ENCODE results near the gene NUP214.
A peak's percentile ranks its signal among the peaks of the same experiment; 100 is the strongest.
"Not testable (repeated sequence)": the region's sequence is repeated elsewhere in the genome, so short reads cannot be mapped to it uniquely, and the experiment has no call there.

Gene NUP214

DNA sequence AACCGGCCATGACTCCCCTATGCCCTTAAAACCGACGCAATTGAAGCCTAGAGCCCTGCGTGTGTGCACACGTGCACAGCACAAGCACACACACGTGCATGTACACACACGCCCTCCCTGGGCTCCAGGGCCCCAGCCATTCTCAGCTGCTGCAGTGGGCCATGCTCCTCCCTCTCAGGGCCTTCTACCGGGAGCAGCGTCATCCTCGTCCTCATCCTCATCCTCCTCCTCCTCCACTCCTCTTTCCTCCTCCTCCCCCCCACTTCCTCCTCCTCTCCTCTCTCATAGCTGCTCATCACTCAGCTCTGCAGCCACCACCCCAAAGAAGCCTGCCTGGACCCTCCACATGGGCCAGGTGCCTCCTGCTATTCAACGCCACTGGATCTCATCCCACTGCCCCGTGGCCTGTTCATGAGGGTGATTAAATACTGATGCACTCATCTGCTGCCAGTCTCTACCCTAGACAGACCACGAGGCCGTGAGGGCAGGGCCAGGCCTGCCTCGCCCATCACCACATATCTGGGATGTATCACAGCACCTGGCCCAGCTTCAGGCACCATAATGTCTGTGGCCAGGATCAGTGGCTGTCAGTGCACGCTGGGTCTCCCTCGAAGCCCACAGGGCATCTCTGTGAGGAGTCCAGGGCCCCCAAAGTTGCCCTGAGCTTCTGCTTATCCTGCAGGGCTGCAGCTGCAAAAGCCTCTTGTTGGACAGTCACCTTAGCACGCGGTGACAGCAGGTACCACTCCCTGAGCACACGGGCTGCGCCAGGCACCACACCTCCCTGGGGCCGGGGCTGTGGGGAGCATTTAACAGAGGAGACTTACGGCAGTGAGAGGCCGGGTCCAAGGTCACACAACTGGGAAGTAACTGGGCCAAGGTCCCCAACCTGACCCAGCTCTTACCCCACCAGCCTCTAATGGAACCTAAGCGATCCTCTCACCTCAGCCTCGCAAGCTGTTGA lies 141.2 kb downstream of the NUP214 start:
- DNase-seq, result peak; percentile 48

DNA sequence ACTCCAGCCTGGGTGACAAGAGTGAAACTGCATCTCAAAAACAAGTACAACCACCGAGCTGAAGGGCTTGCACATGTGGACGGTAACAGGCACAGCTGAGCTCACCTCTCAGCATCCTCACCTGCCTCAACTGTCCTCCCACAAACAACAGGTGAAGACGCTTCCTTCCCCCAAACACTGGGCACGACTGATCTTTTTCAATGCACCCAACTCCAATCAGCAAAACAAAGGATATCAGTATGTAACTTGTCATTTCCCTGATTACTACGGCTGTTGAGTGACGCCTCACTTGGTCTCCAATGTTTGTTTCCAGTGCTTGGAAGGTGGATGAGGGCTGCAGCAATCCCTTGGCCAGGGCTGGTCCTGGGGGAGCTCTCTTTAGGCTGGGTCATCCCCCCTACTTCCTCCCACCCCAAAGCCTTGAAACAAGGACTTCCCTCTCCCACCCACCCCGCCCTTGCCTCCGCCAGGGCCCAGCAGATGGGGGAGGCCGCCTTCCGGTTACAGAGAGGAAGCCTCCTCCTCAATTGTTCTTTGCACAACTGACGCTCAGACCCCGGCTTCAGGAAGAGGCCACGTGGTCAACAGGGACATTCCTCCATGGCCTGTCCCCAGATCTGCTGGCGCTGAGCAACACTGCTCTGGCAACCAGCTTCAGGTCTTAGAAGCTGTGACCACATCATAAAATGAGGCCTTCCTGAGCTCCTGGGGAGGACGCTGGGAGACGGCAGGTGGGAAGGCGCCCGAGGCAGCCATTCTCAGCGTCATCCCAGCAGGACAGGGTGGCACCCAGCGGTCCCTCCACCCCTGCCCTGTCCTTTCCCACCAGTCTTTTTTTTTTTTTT lies 145.0 kb downstream of the NUP214 start:
- peak; percentile 45 for DNase-seq

DNA sequence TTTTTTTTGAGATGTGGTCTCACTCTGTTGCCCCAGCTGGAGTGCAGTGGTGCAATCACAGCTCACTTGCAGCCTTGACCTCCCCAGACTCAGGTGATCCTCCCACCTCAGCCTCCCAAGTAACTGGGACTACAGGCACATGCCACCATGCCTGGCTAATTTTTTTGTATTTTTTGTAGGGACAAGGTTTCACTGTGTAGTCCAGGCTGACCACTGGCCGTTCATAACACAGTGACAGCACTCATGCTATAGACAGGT lies 145.6 kb downstream of the NUP214 start:
- DNase-seq, result not testable (repeated sequence)

DNA sequence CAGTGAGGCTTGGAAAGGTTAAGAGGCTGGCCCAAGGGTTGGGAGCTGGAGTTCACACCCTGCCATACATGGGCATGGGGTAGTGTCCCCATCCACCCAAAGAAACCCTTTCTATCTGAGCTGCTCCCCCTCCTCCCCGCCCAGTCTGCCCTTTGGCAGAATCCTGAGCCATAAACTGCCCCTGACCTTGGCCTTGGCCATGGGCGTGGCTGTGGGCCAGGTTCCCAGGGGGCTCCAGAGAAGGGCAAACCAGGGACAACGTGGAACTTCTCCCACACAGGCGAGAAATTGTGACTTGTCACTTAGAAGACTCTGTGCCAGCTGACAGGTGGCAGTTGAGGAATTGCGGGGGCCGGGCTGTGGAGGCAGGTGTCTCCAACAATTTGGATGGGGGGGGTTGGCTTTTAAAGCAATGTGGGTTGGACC lies 146.1 kb downstream of the NUP214 start:
- peak; percentile 35 for DNase-seq

DNA sequence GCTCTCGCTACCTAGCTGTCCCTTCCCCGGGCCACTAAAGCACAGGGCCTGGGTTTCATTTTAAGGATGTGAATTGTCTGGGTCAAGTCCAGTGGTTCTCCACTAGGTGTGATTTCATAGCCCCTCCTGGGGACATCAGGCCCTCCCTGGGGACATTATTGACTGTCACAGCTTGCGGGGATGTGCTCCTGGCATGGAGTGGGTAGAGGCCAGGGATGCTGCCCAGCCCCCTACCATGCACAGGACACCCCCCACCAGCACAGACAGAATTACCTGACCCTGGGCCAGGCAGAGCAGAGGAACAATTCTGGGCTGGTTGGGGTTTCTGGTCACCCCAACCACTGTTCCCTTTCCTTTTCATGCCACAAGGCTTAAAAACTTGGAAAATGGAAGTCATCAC lies 146.8 kb downstream of the NUP214 start:
- DNase-seq, result no peak

DNA sequence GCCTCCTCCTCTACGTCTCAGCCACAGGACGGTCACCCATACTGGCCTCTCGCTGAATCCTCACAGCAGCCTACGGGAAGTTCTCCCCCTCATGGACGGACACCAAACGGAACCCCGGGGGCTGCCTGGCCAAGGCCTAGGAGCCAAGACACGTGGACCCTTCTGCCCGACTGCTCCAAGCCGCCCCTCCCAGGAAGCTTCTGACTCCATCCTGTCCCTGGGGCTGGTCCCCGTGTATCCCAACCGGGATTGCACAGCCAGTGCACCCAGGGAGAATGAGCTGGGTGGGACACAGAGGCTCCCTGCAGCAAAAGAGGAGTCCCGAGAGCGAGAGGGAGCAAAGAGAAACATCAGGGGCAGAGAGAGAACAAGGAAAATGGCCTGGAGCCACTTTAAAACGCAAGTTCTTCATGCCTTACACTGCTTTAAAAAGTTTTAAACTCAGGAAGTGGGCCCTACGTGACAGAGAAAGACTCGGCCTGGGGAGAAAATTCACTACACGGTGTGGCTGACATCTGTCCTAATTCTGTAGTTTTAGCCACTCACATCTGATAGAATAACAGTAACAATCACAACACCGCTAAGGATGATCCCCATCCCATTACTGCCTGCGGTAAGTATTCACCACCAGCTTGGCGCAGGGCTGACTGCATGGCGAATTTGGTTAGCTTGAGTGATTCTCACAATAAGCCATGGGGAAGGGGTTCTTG lies 147.9 kb downstream of the NUP214 start:
- peak; percentile 48 for DNase-seq

DNA sequence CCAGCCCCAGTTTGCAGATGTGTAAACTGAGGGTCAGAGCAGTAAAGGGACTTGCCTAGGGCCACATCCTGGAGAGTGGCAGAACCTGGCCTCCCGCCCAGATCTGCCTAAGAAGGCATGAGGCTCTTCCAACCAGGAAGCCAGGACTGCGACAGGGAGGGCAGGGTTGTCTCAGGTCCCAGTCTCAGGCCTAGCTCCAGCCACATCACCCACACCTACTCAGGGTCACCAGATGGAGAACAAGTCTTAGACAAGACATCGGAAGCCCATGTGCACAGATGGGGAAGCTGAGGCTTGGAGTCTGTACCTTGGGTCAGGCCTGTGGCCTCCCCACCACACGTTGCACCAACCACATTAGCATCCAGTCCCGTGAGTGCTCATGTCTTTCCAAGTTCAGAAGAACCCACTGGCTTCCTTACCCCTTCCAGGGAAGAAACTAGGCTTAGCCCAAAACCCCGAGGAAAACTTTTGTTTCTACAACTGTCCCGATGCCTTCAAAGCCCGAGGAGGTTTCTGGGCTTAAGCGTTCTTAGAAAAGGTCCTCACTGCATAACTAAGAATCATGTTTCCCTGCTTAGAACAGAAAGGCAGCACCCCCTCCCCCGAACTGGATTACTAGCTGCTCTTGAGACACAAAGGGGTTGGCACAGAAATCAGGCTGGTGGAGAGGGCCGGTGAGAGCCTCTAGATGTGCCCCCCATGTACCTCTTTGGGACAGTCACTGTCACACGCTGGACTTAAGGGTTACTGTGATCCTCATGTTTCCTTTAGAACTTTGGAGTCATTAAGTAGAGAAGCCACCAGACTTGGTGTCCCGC lies 148.7 kb downstream of the NUP214 start:
- no peak for DNase-seq

DNA sequence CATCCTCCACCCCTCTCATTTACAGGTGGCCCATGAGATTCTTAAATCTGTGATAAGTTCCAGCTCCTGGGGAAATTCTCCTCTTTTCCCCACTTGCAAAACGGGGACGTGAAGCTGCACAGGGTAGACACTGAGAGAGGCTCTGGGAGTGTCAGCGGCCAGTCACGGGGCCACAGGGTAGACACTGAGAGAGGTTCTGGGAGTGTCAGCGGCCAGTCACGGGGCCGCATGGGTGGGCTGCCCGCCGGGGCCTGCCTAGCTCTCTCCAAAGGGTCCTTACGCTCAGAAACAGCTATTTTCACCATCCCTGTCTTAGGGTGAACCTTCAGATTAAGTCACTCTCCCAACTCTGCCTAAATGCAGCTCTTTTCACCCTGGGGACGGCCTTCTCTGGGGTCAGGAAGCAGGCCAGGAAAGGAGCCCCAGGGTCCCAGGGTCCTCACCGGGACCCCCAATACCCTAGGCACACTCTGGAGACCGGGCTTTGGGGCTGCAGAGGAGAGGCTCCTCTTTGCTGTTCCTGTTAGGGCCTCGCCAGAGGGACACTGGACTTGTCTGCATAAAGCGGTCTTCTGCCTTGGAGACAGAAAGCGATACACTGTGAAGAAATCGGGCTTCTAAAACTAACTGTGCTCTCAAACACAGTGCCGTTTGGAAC lies 149.4 kb downstream of the NUP214 start:
- no peak for DNase-seq

DNA sequence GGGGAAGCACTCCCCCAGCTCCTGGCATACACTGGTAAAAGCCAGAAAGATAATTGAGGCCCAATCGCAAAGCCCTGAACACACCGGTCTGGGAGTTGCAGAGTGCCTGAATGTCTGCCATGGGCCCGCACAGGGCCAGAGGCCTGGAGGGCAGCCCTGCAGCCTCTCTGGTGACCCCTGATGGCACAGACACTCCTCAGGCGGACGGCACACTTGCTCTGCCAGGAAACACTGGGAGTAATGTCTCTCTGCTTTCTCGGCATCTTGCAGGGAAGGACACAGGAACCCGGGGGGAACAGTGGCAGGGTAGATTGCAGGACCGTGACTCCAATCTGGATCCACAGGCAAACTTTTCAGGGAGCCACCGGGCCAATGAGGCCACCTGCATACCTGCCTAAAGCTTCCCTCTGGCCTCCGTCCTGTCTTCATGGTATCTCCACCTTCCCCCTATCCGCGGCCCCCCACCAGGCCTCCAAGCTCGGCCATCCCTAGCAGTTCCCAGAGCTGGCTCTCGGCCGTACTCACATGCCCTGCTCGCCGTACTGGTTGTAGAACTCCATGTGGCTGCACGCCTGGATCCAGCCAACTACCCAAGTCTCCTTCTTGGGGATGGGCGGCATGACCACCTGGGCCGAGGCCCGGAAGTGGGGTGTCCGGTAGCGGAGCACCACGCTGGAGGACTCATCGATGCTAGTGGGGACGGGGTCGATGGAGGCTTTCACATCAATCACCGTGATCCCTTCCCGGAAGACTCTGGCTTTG lies 150.1 kb downstream of the NUP214 start:
- DNase-seq, result peak; percentile 69

DNA sequence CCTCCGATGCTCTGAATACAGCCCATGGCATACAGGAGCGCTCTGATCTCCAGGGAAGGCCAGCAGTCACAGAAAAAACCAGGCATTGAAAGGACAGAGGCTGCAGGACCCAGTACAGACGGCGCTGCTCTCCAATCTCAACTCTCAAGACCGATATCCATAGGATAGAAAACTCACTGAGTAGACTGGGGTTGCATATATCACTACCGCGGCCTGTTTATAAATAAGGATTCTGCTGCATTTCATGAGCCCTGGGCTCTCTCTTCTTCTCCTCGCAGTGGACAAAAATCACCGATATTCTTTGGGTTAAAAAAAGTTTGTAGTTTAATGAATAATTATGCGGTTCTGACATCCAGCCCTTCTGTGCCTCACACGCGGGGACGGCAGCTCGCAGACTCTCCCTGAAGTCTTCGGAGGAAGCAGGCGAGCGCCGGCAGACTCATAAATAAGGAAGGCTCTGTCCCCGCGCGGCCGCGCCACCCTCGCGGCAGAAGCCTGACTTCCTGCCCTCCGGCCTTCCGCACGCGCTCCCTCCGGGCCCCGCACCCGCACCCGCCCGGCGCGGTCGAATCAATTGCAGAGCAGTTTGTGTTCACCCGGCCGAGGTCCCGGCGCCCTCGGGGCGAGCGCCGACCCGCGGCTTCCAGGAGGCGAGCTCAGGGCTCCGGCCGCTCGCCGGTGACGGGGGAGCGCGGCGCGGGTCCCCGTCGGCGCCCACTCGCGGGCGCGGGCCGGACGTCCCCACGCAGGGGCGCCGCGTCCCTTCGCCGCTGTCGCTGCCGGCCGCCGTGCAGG lies 150.9 kb downstream of the NUP214 start, which contains the start of gene FAM78A:
Gene FAM78A, minus strand, starts transcription at position 417 of the 795 bp plus-strand sequence. Its CDS starts 331 bp downstream, at position 86.
- DNase-seq, result peak; percentile 69

DNA sequence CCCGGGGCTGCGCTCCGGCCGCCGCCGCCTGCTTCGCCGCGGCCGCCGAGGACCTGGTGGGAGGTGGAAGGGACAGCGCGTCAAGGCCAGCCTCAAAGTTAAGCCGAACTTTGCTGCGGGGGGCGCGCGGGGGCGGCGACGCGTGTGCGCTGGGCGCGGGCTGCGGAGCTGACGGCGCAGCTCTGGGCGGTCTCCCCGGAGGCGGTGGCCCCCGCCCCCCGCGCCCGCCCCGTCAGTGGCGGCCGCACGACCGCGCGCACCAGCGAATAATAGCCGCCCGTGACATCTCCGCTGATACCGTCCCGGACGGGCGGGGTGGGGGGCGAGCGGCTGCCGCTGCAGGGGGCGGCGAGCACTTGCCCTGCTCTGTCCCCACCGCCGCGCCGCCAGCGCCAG lies 151.5 kb downstream of the NUP214 start:
- no peak for DNase-seq

DNA sequence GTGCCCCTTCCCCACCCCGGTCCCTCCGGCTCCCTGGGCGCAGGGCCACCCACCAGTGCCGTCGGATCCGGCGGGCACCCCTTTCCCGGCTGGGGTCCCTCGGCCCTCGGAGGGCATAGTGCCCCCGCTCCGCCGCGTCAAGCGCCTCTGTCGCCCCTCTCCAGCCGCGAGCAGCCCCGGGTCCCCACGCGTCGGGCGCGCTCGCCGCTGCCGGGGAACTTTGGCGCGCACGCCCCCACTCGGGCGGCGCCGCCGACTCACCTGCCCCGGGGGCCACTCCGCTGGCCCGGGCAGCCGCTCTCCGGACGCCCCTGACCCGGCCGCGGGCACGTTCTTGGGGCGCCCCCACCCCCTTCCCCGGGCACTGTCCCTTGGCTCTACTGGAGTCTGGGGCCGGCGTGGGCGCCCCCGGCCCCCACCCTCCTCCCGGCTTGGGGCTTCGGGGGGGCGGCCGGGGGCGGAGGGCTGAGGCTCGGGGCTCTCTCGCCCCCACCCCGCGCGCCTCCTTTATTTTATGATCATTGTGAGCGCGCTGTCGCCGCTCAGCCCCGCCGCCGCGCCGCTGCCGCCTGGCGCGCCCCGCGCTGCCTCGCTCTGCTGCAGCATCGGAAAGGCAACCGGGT lies 152.0 kb downstream of the NUP214 start:
- no peak for DNase-seq

DNA sequence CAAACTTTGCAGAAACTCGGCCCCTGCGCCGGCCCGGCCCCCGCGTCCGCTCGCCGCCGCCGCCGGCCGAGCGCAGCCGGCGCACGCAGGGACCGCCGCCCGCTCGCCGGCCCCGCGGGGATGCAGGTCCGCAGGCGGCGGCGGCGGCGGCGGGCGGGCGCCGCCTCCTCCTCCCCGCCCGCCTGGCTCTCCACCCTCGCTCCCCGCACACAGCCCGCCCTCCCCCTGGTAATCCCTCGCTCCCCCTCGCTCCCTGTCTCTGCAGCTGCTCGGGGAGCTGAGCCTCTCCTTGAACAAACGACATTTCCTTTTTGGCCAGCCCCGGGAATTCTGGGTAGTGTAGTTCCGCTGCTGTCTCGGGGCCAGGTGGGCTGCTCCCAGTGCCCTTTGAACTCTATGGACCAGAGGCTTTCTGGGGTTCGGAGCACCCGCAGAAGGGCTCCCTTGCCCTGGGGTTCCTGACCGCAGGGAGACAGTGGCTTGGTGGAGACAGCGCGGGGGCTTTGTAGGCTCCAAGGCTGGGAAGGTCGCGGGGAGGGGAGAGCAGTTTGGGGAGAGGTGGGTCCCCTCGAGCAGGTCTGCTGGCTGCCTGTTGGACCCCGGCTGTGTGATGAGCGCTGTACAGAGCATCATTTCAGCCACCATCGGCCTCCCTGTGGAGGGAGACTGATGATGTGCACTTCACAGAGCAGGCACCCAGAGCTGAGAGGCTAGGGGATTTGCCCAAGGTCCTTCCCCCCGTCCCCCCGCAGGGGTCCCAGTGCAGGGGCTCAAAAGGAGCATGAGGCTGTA lies 152.7 kb downstream of the NUP214 start:
- DNase-seq, result peak; percentile 93

DNA sequence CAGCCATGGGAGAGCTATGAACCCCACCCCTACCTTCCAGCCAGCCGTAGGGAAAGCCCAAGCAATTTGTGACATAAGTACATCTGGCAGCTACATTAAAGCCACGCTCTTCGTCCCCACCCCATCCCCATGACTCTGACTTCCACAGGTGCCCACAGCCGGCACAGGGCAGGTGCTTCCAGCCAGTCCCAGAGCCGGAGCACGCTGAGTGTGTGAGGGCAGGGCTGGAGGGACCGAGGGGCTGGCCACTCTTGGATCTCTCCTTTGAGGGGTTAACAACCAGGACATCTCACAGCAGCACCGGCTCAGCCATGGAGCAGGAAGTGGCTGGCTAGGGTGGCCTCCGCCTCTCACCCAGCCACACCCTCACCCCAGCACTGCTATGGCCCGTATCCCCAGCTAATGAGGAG lies 153.3 kb downstream of the NUP214 start:
- no peak for DNase-seq

DNA sequence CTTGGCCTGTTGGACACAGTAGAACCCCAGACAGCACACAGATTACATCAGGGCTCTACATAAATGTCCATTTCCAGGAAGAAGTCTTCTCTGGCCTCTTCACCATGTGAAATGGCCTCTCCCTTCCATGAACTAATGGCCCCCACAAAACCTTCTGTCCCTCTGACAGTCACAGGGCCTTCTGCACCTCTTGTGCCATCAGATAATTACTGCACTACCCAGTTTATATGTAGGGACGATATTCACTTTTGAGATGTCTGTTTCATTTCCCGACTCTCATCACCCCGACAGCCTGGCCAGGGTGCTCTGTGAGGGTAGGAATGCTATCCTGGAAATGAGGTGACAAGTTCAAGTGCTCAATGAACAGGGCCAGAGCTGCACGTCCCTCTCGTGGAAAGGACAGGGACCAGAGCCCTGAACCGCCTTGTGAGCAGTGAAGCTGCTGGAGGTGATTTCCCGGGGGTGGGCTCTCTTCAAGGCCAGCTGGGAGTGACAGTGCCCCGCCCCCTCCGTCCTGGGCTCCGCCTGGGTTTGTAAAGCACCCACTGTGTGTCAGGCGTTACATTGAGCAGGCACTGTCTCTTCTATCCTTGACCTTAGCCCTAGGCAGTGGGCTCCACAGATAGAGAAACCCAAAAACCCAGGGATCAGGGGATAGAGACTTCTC lies 153.9 kb downstream of the NUP214 start:
- DNase-seq, result no peak

DNA sequence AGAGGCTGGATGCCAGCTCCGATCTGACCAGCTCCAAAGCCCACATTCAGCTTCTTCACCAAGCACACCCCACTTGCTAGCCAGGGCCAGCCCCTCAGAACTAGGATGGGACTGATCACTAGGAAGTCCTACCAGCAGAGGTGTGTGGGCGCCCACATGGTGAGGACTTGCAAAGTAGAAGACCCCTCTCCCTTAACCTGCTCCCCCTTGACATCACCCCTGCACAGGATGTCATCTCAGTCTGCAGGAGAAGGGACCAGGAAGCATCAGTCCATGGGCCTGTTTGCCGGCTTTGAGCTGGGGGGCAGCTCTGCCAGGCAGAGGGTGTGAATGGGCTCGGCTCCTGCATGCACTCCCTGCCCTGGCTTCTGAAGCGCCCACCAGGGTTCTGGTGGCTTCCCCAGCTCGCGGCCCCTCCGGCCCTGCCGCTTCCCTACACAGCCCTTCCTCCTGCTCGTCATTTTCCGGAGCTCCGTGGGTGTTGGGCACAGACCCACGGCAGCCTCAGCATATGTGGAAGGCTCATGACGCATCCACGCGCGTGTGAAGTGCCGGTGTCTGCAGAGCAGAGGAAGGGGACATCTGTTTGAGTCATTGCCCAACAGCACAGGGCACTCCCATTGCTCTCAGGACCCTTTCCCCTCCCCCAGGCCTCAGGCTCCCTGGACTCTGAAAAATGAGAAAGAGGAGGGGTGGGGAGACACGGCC lies 154.6 kb downstream of the NUP214 start:
- no peak for DNase-seq

DNA sequence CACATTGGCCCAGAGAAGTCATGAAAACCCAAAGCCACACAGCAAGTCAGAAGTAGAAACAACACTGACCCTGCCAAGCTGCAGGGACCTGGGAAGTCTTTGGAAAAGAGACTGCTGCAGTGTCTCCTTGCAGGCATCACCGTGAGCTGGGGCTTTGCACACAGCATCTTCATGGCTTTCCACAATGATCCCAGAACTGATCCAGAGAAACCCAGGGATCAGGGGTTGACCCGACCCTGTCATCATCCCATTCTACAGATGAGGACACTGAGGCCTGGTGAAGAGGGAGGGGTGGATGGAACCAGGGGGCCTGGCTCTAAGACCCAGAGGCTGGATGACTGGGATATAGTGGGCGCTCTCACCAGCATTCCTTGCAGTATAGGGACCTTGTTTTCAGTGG lies 155.3 kb downstream of the NUP214 start:
- no peak for DNase-seq

All from islet precursor cell (in vitro differentiated cells).